Measurements from ENCODE around the gene GPATCH4.

The GPATCH4 gene

GRCh38 chr1:156544592-156545102 lies 56.6 kb downstream of the GPATCH4 start:
- H3K4me1 ChIP-seq (ENCODE audit: control insufficient read depth, insufficient read depth, low read length), result peaks cover 2% of the 10 kb centered on the region; the same call in 1 of the 2 replicates
- no peak overlapping the region for H3K4me3 ChIP-seq (ENCODE audit: low read depth, low read length)
- no peak overlapping the region for H3K27ac ChIP-seq (ENCODE audit: low read depth, low read length)
- H3K27me3 ChIP-seq (ENCODE audit: control insufficient read depth, insufficient read depth, low read length), result no peaks in the 10 kb centered on the region
- peaks cover 83% of the 10 kb centered on the region for H3K36me3 ChIP-seq (ENCODE audit: control insufficient read depth, insufficient read depth, low read length)
- no peaks in the 10 kb centered on the region for H3K9me3 ChIP-seq (ENCODE audit: control insufficient read depth, insufficient read depth, low read depth, low read length)
- no peak overlapping the region for H3K9ac ChIP-seq (ENCODE audit: low read length)
